Activated naive CD8-positive, alpha-beta T cell treated with anti-CD3 and anti-CD28 coated beads, Interleukin-2, amount 50 U/mL, for 24 hours (primary cell): Measurements from ENCODE around the gene ALG12.

Experiments used
- ATAC-seq: fragments of 150-1000 bp; cut with Tn5 transposase; one replicate; pipeline ENCODE4 v1.10.0; 2021
- DNase-seq: peaks from one replicate; pipeline ENCODE4 v3.0.0; 2021
- H3K27ac Mint-ChIP-seq: one replicate; pipeline ENCODE4 v1.8.0; 2021; ENCODE audit warnings: mild to moderate bottlenecking, mixed read lengths
- H3K27me3 Mint-ChIP-seq: one replicate; pipeline ENCODE4 v1.8.0; 2021; ENCODE audit warnings: mixed read lengths
- H3K36me3 Mint-ChIP-seq: one replicate; pipeline ENCODE4 v1.8.0; 2021; ENCODE audit warnings: low read depth, mixed read lengths
- H3K4me1 Mint-ChIP-seq: one replicate; pipeline ENCODE4 v1.8.0; 2021; ENCODE audit warnings: mixed read lengths
- H3K4me3 Mint-ChIP-seq: one replicate; pipeline ENCODE4 v1.8.0; 2021; ENCODE audit warnings: mild to moderate bottlenecking, moderate library complexity, mixed read lengths
- H3K9me3 Mint-ChIP-seq: one replicate; pipeline ENCODE4 v1.8.0; 2021; ENCODE audit warnings: mixed read lengths

ALG12 gene

DNA sequence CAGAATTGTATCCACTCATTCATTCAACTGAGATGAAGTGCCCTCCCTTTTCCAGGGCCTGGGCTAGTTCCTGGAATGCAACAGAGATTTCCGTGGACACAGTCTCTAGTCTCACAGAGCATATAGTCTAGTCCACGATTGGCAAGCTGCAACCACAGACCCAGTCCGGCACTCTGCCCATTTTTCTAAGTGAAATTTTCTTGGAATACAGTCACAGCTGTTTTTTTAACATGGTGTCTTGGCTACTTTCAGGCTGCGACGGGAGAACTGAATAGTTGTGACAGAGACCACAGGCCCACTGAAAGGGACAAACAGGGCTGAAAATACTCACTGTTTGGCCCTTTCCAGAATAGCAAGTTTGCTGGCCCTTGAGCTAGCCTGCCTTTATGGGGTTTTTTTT, 29.2 kb downstream of the ALG12 start:
- ATAC-seq (no peak), DNase-seq (no peak)
- Mint-ChIP-seq H3K4me1 (no peaks in the 10 kb centered on the region), H3K36me3 (peaks cover 60% of the 10 kb centered on the region), H3K4me3 (no peak overlapping the region), H3K9me3 (peaks cover 5% of the 10 kb centered on the region), H3K27me3 (no peaks in the 10 kb centered on the region), H3K27ac (no peak overlapping the region)

DNA sequence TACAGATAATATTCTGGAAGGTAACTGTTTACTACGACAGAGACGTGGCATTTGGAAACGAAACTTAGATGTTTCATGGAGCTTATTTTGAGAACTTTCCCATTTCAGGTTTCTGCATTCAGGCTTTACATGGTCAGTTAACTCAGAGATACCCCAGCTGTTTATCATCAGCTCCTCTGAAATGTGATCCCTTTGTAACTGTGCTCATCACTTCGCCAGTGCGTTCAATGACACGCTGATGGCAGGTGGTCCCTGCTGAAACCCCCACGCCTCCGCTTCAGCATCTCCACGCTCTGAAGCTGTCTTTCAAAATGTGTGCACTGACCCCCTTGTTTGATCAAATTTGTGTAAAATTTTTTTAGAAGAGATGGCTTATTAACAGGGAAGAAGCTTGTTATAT, 30.5 kb downstream of the ALG12 start:
- Mint-ChIP-seq H3K9me3 (peaks cover 5% of the 10 kb centered on the region), H3K27me3 (no peaks in the 10 kb centered on the region), H3K4me3 (no peak overlapping the region), H3K27ac (no peak overlapping the region), H3K36me3 (peaks cover 68% of the 10 kb centered on the region), H3K4me1 (no peaks in the 10 kb centered on the region)
- ATAC-seq (no peak), DNase-seq (no peak)

DNA sequence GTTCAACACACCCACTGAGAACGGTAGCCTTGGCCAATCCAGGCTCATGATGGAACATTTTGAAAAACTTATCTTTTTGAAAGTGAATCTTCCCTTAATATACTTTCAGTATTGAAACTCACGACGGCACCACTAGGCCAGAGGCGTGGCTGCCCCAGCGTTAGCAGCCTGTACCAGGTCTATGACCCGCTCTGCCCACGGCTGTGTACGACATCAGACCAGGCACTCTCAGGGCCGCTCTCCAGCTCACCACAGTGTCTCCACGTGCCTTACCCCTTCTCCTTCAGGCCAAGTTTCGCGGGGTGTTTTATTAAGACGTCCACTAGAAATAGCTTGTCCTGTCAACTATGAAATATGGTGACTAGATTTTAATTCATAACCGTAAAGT, 31.2 kb downstream of the ALG12 start:
- DNase-seq (no peak), ATAC-seq (no peak)
- Mint-ChIP-seq H3K27me3 (no peaks in the 10 kb centered on the region), H3K36me3 (peaks cover 68% of the 10 kb centered on the region), H3K4me1 (peaks cover 2% of the 10 kb centered on the region), H3K9me3 (peaks cover 5% of the 10 kb centered on the region), H3K4me3 (no peak overlapping the region), H3K27ac (no peak overlapping the region)

DNA sequence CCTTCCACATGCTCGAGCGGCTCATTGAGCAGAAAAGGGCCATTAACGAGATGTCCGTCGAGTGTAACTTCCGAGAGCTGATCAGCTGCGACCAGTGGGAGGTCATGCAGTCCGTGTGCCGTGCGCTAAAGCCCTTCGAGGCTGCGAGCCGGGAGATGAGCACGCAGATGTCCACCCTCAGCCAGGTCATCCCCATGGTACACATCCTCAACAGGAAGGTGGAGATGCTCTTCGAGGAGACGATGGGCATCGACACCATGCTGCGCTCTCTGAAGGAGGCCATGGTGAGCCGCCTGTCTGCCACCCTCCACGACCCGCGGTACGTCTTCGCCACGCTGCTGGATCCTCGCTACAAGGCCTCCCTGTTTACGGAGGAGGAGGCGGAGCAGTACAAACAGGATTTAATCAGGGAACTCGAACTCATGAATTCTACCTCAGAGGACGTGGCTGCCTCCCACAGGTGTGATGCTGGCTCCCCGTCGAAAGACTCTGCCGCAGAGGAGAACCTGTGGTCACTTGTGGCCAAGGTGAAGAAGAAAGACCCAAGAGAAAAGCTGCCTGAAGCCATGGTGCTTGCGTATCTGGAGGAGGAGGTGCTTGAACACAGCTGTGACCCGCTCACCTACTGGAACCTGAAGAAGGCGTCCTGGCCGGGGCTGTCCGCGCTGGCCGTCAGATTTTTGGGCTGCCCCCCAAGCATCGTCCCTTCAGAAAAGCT, 31.7 kb downstream of the ALG12 start:
- H3K9me3 Mint-ChIP-seq = peaks cover 5% of the 10 kb centered on the region
- H3K4me3 Mint-ChIP-seq = no peak overlapping the region
- no peaks in the 10 kb centered on the region for H3K27me3 Mint-ChIP-seq
- peaks cover 65% of the 10 kb centered on the region for H3K36me3 Mint-ChIP-seq
- H3K27ac Mint-ChIP-seq = no peak overlapping the region
- DNase-seq (no peak), ATAC-seq (no peak)
- peaks cover 6% of the 10 kb centered on the region for H3K4me1 Mint-ChIP-seq

DNA sequence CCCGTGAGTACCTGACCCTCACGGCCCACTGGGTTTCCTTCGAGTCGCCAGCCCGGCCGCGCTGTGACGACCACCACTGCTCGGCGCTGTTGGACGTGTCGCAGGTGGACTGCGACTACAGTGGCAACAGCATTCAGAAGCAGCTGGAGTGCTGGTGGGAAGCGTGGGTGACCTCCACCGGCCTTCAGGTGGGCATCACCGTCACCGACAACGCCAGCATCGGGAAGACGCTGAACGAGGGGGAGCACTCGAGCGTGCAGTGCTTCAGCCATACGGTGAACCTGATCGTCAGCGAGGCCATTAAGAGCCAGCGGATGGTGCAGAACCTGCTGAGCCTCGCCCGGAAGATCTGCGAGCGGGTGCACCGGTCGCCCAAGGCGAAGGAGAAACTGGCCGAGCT, 32.4 kb downstream of the ALG12 start:
- Mint-ChIP-seq H3K27me3 (no peaks in the 10 kb centered on the region), H3K4me1 (peaks cover 9% of the 10 kb centered on the region), H3K36me3 (peaks cover 59% of the 10 kb centered on the region), H3K9me3 (no peaks in the 10 kb centered on the region), H3K27ac (no peak overlapping the region), H3K4me3 (no peak overlapping the region)
- DNase-seq (no peak), ATAC-seq (no peak)

DNA sequence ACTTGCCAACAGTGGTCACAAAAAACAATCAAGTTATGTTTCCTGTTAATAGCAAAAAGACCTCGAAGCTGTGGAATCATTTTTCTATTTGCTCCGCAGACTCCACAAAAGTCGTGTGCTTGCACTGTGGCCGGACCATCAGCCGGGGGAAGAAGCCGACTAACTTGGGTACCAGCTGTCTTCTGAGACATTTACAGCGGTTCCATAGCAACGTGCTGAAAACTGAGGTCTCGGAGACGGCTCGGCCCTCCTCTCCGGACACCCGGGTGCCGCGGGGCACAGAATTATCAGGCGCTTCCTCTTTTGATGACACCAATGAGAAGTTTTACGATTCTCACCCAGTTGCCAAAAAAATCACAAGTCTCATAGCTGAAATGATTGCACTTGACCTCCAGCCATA, 33.0 kb downstream of the ALG12 start:
- Mint-ChIP-seq H3K27me3 (no peaks in the 10 kb centered on the region), H3K36me3 (peaks cover 57% of the 10 kb centered on the region), H3K27ac (no peak overlapping the region), H3K9me3 (no peaks in the 10 kb centered on the region), H3K4me1 (peaks cover 12% of the 10 kb centered on the region), H3K4me3 (no peak overlapping the region)
- ATAC-seq (no peak), DNase-seq (no peak)

DNA sequence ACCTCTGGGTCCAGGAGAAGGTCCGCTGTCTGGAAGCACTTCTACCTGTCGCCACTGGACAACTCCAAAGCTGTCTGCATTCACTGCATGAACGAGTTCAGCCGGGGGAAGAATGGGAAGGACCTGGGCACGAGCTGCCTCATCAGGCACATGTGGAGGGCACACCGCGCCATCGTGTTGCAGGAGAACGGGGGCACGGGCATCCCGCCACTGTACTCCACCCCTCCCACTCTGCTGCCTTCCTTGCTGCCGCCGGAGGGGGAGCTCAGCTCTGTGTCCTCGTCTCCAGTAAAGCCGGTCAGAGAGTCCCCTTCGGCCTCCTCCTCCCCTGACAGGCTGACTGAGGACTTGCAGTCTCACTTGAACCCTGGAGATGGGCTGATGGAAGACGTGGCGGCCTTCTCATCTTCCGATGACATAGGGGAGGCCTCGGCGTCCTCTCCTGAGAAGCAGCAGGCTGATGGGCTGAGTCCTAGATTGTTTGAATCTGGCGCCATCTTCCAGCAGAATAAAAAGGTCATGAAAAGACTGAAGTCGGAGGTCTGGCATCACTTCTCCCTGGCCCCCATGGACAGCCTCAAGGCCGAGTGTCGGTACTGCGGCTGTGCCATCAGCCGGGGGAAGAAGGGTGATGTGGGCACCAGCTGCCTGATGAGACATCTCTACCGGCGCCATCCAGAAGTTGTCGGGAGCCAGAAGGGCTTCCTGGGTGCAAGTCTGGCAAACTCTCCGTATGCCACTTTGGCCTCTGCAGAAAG, 33.6 kb downstream of the ALG12 start:
- no peak overlapping the region for H3K4me3 Mint-ChIP-seq
- H3K4me1 Mint-ChIP-seq = peaks cover 18% of the 10 kb centered on the region
- H3K27ac Mint-ChIP-seq = no peak overlapping the region
- H3K9me3 Mint-ChIP-seq = no peaks in the 10 kb centered on the region
- H3K27me3 Mint-ChIP-seq = no peaks in the 10 kb centered on the region
- ATAC-seq (no peak), DNase-seq (no peak)
- H3K36me3 Mint-ChIP-seq = peaks cover 51% of the 10 kb centered on the region

DNA sequence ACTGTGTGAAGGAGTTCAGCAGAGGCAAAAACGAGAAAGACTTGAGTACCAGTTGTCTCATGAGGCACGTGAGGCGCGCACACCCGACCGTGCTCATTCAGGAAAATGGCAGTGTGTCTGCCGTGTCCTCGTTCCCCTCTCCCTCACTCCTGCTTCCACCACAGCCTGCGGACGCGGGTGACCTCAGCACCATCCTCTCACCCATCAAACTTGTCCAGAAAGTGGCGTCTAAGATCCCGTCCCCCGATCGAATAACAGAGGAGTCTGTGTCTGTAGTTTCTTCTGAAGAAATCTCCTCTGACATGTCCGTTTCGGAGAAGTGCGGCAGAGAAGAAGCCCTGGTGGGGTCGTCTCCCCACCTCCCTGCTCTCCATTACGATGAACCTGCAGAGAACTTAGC, 34.2 kb downstream of the ALG12 start:
- Mint-ChIP-seq H3K36me3 (peaks cover 48% of the 10 kb centered on the region), H3K27me3 (no peaks in the 10 kb centered on the region), H3K27ac (no peak overlapping the region), H3K4me3 (no peak overlapping the region), H3K9me3 (no peaks in the 10 kb centered on the region), H3K4me1 (peaks cover 18% of the 10 kb centered on the region)
- DNase-seq (no peak), ATAC-seq (no peak)

DNA sequence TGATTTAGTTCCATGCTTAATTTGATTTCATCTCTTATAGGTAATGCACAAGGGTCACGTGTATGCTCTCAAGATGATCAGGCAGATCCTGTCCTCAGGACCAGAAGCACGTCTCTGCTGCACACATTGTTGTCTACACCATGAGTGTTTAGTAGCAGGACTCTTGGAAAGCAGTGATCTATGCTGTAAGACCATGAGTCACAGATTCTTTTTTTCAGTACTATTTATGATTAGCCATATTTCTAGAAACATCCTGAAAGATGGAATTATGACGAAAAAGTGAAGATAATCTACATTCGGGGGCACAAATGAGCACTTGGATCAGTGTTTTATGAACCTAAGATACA, 35.0 kb downstream of the ALG12 start:
- Mint-ChIP-seq H3K36me3 (peaks cover 49% of the 10 kb centered on the region), H3K4me3 (no peak overlapping the region), H3K9me3 (no peaks in the 10 kb centered on the region), H3K27ac (no peak overlapping the region), H3K4me1 (peaks cover 18% of the 10 kb centered on the region), H3K27me3 (no peaks in the 10 kb centered on the region)
- no peak for DNase-seq
- no peak for ATAC-seq

DNA sequence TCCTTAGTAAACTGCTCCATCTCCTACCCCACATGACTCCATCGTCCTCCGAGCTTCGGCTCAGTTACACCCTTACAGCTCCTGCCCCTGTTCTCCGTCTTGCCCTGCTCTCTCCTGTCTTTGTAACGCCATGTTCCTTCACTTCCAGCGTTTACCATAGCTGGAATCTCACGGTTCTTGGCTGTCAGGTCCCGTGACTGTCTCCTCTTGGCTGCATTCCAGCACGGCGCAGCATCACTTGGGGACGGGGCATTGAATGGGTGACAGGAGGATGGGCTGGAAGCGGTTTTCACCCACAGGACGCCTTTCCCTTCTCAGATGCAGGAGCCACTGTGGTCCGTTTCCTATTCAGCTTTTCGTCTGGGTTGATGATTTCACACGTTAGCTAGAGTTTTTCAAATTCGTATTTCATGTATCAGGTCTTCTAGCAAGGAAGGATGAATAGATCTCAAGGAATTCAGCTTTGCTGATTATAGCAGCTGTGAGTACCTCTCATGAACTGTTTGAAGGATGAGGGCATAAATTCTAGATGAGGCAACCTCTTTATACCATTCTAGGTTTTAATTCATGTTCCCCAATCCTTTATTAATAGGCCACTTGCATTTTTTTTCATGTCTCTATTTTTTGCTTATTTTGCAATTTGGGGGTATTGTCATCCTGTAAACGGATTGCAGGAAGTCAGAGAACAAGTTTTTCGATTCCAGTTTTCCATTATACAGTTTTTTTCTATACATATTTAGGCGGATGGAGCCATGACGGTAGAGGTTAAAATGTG, 35.5 kb downstream of the ALG12 start:
- H3K4me3 Mint-ChIP-seq = no peak overlapping the region
- ATAC-seq (no peak), DNase-seq (no peak)
- no peaks in the 10 kb centered on the region for H3K27me3 Mint-ChIP-seq
- peaks cover 48% of the 10 kb centered on the region for H3K36me3 Mint-ChIP-seq
- H3K9me3 Mint-ChIP-seq = no peaks in the 10 kb centered on the region
- no peak overlapping the region for H3K27ac Mint-ChIP-seq
- peaks cover 18% of the 10 kb centered on the region for H3K4me1 Mint-ChIP-seq

DNA sequence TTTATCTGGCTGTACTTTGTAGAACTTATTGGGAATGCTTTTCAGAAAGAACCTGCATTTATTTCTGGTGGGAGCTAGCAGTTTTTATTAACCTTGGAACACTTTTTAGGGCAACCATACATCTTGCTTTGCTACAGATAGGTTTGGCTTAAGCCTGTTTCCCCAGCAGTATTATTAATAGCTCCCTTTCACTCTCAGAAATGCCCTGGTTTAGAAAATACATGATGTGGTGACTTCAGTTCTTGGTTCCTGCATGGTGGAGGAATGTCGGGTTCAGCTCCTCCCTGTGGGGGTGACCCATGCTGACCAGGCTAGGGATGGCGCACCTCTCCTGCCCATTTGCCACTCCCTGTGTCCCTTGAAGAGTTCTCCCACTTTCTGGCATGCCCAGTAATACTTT, 36.4 kb downstream of the ALG12 start:
- no peak for ATAC-seq
- Mint-ChIP-seq H3K36me3 (peaks cover 41% of the 10 kb centered on the region), H3K27me3 (no peaks in the 10 kb centered on the region), H3K4me3 (no peak overlapping the region), H3K27ac (no peak overlapping the region), H3K4me1 (peaks cover 18% of the 10 kb centered on the region), H3K9me3 (no peaks in the 10 kb centered on the region)
- no peak for DNase-seq

DNA sequence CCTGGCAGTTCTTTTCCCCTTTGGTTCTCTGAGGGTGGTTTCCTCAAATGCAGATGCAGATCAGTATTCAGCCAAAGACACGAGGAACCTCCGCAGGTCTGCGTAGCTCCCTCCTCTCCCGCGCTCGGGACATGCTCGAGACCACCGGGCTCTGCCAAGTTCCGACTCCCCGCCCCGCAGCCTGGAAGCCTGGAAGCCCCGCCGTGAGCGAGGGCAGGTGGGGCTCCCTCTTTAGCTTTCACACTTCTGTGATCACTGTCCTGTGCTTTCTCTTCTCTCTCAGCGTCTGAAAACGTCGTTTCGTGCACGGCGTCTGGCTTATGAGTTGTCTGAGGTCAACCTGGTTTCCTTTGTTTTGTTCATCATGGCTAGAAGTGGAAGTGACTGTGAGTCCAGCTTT, 38.0 kb downstream of the ALG12 start:
- Mint-ChIP-seq H3K4me3 (no peak overlapping the region), H3K27ac (no peak overlapping the region), H3K36me3 (peaks cover 32% of the 10 kb centered on the region), H3K4me1 (peaks cover 22% of the 10 kb centered on the region), H3K9me3 (no peaks in the 10 kb centered on the region), H3K27me3 (no peaks in the 10 kb centered on the region)
- ATAC-seq (no peak), DNase-seq (no peak)

DNA sequence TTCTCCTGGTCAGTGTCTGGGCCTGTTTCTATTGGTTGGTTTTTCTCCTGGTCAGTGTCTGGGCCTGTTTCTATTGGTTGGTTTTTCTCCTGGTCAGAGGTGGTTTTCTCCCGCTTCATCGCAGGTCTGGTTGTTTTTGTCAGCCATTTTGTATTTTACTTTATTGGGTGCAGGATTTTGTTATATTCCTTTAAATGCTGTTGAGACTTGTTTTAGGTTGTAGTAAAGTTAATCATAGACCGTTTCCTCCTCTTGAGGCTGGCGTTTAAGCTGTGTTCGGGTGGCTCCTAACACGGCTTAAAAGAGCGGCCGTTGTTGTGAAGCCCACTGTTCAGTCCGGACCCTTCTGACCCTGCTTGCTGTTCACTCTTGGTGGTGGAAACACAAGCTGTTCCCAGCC, 38.4 kb downstream of the ALG12 start:
- Mint-ChIP-seq H3K27ac (no peak overlapping the region), H3K4me3 (no peak overlapping the region), H3K27me3 (no peaks in the 10 kb centered on the region), H3K4me1 (peaks cover 22% of the 10 kb centered on the region), H3K36me3 (peaks cover 33% of the 10 kb centered on the region), H3K9me3 (no peaks in the 10 kb centered on the region)
- no peak for ATAC-seq
- DNase-seq = no peak

DNA sequence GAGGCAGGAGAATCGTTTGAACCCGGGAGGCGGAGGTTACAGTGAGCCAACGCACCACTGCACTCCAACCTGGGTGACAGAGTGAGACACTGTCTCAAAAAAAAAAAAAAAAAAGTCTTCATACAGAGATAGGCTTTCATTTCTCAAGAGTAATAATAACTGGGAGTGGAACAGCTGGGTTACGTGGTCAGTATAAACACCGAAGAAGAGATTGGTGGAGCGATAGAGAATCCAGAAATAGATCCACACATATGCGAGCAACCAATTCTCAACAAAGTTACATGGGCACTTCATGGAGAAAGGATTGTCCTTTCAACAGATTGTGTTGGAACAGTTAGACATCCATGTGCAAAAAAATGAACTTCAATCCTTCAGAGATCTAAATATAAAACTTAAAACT, 40.0 kb downstream of the ALG12 start:
- Mint-ChIP-seq H3K4me1 (peaks cover 28% of the 10 kb centered on the region), H3K36me3 (peaks cover 31% of the 10 kb centered on the region), H3K27ac (no peak overlapping the region), H3K9me3 (no peaks in the 10 kb centered on the region), H3K4me3 (no peak overlapping the region), H3K27me3 (no peaks in the 10 kb centered on the region)
- ATAC-seq (no peak), DNase-seq (no peak)

DNA sequence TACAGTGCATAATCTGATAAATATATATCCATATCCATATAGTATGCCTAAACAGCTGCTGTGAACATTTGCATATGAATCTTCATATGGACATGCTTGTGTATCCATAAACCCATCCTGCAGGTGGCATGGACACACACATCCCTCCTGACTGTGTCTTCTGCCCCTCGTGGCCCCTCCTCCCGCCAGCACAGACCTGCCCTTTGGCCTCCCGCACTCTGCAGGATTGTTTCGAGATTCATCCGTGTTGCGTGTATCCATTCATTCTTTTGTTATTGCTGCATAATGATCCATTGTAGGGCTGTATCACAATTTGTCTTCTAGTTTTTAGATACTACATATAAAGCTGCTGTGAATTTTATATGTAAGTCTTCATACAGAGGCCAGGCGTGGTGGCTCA, 40.6 kb downstream of the ALG12 start:
- no peak overlapping the region for H3K4me3 Mint-ChIP-seq
- peaks cover 30% of the 10 kb centered on the region for H3K36me3 Mint-ChIP-seq
- H3K9me3 Mint-ChIP-seq = no peaks in the 10 kb centered on the region
- no peak for ATAC-seq
- no peaks in the 10 kb centered on the region for H3K27me3 Mint-ChIP-seq
- H3K27ac Mint-ChIP-seq = no peak overlapping the region
- DNase-seq = no peak
- peaks cover 30% of the 10 kb centered on the region for H3K4me1 Mint-ChIP-seq
